HG03135 (cell line): Measurements from ENCODE around the gene KCTD18.

Source experiments
- ATAC-seq: cut with Tn5 transposase; IDR thresholded peaks from one replicate; pipeline ENCODE4 v1.9.1; 2021; ENCODE audit warnings: mild to moderate bottlenecking, moderate library complexity; ENCODE audit not compliant: unreplicated experiment

KCTD18 gene

DNA sequence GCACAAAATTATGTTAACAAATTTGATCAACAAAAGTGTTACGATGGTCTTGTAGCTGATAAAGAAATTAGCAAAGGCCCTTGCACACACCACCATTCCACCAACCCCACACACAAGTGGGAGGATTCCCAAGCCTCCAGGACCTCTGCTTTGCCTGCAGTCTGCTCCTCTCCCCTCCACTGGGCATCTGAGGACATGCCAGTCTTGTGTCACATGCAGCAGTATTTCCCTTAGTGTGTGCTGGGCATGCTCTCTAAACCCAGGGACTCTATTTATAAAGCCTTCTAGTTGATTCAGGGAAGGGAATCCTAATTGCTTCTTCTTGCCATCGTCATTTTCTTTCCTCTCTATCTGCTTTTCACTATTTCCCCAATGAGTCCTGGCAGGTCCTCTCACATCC, 53.3 kb downstream of the KCTD18 start:
- no peak for ATAC-seq

- peak; percentile 38 for ATAC-seq
These were observed 53.9 kb downstream of the KCTD18 start for GRCh38 chr2:200455958-200456421.

DNA sequence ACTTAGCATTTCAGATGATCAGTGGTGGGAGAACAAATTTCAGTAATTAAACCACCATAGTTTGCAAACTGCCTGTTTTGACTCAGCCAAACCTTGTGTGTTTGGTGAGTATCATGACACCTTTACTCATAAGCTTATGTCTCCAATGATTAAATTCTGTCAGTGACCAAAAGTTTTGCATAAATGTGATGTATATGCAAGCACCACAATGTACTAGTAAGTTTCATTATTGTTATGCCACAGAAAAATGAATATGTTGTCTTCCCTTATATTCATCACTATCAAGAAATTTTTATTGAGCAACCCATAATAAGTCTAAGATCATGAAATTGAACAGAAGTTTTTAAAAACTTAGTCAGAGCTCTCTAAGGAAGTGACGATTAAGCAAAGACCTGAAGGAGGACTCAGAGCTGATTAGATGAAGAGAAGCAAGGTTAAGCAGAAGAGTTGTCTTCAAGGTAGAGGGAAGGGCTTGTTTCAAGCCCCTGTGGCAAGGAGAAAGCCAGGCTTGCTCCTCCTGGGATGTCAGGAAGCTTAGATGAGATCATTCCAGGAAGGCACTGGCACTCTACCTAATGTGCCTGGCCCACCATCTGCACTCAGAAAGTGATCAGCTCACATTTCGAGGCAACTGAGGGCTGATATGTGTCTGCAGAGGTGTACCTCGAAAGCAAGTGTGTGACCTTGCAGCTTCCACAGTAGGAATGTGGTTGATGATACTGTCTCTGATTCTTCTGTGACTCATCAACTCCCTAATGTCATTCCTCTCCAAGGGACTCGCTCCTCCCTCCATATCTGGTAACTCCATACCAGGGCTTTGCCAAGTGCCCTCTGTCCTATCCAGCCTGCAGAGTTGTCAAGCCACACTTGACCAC, 54.7 kb downstream of the KCTD18 start:
- peak; percentile 90 for ATAC-seq

GRCh38 chr2:200453853-200454534, 55.9 kb downstream of the KCTD18 start:
- ATAC-seq: no peak

- no peak for ATAC-seq
These were observed 56.6 kb downstream of the KCTD18 start for GRCh38 chr2:200453142-200453852.

GRCh38 chr2:200452377-200452776, 57.5 kb downstream of the KCTD18 start:
- no peak for ATAC-seq

DNA sequence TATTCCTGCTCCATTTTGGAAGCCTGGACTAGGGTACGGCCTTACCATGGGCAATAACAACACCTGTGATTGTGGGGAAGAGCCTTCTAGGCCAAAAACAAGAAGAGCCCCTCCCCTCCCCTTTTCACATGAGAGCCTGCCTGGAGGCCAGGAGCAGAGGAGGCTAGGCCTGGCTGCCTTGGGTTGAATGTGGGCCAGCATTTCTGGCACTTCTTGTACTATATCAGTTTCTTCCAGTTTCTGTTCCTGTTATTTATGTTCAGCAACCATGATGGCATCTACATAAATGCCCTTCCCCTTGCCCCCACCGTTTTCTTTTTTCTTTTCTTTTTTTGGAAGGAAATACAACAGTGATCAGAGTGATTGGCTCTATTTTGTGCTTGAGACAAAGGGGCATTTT, 58.4 kb downstream of the KCTD18 start:
- no peak for ATAC-seq

DNA sequence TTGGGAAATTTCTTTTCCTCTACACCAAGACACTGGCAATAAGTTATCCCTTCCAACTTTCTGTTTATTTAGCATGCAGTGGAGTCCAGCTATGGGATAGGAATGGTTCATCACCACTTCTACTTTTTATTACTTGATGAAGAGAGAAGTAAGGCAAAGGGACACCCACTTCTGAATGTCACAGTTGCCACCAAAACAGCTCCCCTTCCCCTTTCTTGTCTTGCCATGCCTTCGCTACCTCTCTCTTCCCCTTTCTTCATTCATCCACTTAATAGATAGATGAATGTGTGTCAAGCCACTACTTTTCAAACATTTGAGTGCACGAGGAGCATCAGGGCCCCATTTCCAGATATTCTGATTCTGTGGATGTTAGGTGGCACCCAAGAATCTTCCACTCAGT, 59.6 kb downstream of the KCTD18 start:
- no peak for ATAC-seq

- ATAC-seq: no peak
These were observed 60.7 kb downstream of the KCTD18 start for GRCh38 chr2:200449149-200449548.

GRCh38 chr2:200448455-200448854, 61.4 kb downstream of the KCTD18 start:
- no peak for ATAC-seq

GRCh38 chr2:200447139-200447855, 62.6 kb downstream of the KCTD18 start:
- no peak for ATAC-seq

GRCh38 chr2:200446612-200447011, 63.3 kb downstream of the KCTD18 start:
- no peak for ATAC-seq

GRCh38 chr2:200445284-200445683, 64.6 kb downstream of the KCTD18 start:
- no peak for ATAC-seq

- no peak for ATAC-seq
These were observed 65.3 kb downstream of the KCTD18 start for GRCh38 chr2:200444530-200444929.

- no peak for ATAC-seq
These were observed 66.0 kb downstream of the KCTD18 start for GRCh38 chr2:200443916-200444315.

DNA sequence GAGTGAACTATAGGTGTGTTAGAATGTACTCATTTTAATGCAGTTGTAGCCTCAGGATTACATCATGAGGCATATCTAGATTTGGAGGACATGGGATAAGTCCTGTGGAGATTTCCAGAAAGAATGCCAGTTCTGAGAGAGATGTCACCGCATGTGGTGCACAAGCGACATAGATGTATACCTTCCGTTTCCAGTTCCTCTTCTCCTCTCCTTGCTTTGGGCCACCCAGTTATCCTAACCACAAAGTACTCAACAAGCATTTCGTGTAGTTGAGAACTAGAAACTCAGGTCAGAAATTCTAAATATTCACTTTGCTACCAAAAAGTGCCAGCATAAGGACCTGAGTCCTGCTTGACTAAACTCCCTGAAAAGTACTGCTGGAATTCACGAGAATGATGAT, 66.5 kb downstream of the KCTD18 start:
- no peak for ATAC-seq

GRCh38 chr2:200442471-200442870, 67.4 kb downstream of the KCTD18 start:
- no peak for ATAC-seq

DNA sequence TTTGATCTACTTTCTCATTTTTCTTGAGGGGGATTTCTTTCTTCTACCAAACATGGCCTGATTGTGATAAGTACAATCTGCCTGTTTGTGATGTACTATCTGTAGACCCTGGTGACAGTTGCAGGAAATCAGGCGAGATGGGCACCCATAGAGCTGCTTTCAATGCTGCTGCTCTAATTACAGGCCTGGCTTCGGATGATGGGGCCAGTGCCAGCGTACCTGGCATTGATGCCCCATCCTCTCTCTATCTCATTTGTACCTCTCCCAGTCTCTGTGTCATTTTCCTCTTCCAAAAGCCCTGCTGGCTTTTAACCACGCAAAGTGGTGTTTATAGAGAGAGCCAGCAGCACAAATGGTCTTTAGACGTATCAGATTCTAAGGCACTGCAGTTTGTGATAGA, 69.9 kb downstream of the KCTD18 start:
- no peak for ATAC-seq
